ENCODE results near the gene LMNB1.
A peak's percentile ranks its signal among the peaks of the same experiment; 100 is the strongest.

Gene LMNB1

GRCh38 chr5:126863402-126863801 lies 86.5 kb downstream of the LMNB1 start:
- no peak overlapping the region for H3K4me3 ChIP-seq (ENCODE audit: low read length)
- TF ChIP-seq, protein P1, sequence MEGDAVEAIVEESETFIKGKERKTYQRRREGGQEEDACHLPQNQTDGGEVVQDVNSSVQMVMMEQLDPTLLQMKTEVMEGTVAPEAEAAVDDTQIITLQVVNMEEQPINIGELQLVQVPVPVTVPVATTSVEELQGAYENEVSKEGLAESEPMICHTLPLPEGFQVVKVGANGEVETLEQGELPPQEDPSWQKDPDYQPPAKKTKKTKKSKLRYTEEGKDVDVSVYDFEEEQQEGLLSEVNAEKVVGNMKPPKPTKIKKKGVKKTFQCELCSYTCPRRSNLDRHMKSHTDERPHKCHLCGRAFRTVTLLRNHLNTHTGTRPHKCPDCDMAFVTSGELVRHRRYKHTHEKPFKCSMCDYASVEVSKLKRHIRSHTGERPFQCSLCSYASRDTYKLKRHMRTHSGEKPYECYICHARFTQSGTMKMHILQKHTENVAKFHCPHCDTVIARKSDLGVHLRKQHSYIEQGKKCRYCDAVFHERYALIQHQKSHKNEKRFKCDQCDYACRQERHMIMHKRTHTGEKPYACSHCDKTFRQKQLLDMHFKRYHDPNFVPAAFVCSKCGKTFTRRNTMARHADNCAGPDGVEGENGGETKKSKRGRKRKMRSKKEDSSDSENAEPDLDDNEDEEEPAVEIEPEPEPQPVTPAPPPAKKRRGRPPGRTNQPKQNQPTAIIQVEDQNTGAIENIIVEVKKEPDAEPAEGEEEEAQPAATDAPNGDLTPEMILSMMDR (conservative IDR thresholded peaks at IDR 0.05; ENCODE audit: low read length): no peak
- DNase-seq (ENCODE audit: low read depth): no peak

GRCh38 chr5:126864042-126864688 lies 87.2 kb downstream of the LMNB1 start:
- no peak overlapping the region for H3K4me3 ChIP-seq (ENCODE audit: low read length)
- TF ChIP-seq, protein P1 (conservative IDR thresholded peaks at IDR 0.05; ENCODE audit: low read length): no peak
- DNase-seq (ENCODE audit: low read depth): no peak

DNA sequence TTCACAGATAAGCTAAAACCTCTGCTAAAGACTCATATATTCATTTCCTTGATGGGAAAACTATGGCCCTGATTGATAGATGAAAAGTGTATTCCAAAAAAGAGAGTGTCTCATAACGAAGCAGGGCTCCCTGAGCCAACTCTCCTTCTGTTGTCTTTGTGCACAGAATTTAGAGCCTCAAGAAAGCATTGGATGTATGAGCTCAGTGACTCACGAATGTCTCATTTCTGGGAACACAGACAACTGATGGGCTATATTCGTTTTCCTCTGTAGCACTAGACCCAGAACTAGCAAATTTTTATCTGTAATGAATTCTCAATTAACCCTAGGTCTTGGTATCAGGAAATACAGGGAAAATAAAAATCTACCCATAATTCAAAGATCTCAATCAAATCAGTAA lies 88.4 kb downstream of the LMNB1 start:
- H3K4me3 ChIP-seq (ENCODE audit: low read length): no peak overlapping the region
- TF ChIP-seq, protein P1 (conservative IDR thresholded peaks at IDR 0.05; ENCODE audit: low read length): no peak
- DNase-seq (ENCODE audit: low read depth): peak; percentile 65

GRCh38 chr5:126866851-126867636 lies 90.1 kb downstream of the LMNB1 start:
- TF ChIP-seq, protein P1 (conservative IDR thresholded peaks at IDR 0.05; ENCODE audit: low read length): no peak

DNA sequence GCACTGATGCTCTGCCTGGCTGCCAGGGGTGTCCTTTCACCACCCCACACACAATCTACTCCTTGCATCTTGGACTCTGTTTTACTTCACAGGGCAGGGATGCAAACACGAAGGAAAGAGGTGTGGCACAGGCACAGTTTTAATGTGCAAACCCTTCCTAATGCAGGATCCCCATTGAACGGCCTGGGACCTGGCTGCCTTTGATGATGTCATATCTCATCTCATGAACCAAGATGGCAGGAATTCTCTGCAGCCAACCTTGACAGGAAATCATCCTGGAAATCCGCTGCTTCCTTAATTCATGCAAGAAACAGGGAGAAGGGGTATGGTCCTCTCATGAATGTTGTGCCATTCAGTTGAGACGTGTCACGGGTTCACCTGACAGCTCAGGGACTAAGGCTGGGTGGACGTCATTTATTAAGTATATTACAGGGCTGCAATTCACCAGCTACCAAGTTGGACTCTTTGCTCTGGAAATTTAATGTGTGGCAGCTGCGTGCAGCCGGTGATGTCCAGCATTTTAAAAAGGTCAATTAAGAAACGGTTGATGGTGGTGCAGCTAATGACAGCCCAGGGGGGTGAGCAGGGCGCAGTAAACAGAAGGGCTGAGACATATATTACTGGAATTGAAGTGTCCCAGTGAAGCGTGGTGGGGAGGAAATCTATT lies 91.5 kb downstream of the LMNB1 start:
- peak overlapping the region; percentile 37; the same call in 1 of the 2 replicates for H3K4me3 ChIP-seq (ENCODE audit: low read length)
- TF ChIP-seq, protein P1 (conservative IDR thresholded peaks at IDR 0.05; ENCODE audit: low read length): no peak
- DNase-seq (ENCODE audit: low read depth): no peak

More at GRCh38 chr5:126866851-126867636, 90.1 kb downstream of the LMNB1 start:
- no peak for DNase-seq (ENCODE audit: low read depth)
- H3K4me3 ChIP-seq (ENCODE audit: low read length): no peak overlapping the region

GRCh38 chr5:126869005-126869451 lies 92.1 kb downstream of the LMNB1 start:
- H3K4me3 ChIP-seq (ENCODE audit: low read length): peak overlapping the region; percentile 37
- DNase-seq (ENCODE audit: low read depth): peak; percentile 41
- TF ChIP-seq, protein P1 (conservative IDR thresholded peaks at IDR 0.05; ENCODE audit: low read length): no peak
